Activated T-helper 1 cell treated with Interleukin-2 at 50 U/mL for 16 hours (primary cell): ENCODE data around the gene NUDCD3.

ENCODE experiments used
- DNase-seq: peaks from one replicate; pipeline ENCODE4 v3.0.0-alpha.2; 2020; ENCODE audit warnings: low read depth

NUDCD3 gene

DNA sequence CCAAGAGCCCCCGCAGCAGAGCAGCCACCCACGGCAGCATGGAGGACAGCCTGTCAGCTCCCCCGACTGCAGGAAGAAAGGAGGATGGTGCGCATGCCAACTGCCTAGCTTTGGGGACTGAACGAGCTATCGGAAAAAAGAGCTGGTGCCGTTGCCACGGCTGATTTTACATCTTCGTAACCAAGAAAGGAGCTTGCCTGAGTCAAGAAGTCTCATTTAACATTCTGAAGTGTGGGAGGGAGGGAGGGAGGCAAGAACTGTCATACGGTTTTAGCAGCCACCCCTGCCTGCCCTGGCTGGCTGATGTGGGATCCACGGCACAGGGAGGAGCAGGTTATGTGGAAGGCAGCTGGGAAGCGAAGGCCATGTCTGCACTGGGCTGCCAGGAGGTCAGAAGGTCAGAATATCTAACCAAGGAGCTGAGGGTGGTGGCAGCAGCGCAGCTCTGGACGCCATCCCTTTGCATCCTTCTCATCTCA is 90.4 kb downstream of the NUDCD3 start:
- no peak for DNase-seq

DNA sequence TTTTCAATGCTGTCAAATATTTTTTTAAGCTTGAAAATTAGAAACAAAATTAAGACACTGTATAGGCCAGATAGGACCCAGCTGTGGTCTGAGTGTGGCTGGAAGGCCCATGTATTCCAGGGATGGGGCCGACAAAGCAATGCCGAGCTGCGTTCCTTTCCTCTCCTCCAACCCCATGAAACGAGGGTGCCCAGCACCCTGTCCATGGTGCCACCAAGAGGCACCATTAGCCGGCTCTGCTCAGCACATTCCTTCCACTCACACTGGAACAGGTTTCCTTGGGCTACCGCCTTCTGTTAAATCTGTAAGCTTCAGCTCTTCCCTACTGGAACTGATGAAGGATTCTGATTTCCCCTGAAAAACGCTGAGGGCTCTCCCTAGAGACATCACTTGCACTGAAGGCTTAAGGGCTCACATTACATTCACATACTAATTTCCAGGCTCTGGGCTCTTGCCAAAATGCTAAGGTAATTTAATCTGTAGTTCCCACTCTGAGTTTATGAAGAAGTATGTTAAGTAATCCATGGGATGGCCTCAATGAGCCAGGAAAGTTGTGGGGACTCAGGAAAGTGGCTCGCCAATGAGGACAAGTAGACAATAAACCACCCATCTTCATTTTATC is 91.4 kb downstream of the NUDCD3 start:
- no peak for DNase-seq

DNA sequence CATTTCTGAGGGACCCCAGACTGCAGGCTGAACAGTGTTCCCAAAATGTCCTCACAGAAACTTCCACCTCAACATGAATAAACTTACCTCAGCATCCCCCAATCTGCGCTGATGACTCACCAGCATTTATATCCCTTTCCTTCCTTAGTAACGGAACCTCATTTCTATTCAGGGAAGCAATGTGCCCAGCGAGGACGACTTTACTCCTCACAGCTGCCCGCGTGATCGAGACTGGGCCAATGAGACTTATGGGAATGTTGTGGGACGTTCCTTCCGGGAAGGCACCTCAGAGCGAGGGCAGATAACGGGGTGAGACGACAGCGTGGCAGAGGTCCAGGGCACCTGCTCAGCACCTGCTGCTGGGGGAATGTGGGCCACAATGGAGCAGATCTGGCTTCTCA is 91.9 kb downstream of the NUDCD3 start:
- DNase-seq, result no peak

DNA sequence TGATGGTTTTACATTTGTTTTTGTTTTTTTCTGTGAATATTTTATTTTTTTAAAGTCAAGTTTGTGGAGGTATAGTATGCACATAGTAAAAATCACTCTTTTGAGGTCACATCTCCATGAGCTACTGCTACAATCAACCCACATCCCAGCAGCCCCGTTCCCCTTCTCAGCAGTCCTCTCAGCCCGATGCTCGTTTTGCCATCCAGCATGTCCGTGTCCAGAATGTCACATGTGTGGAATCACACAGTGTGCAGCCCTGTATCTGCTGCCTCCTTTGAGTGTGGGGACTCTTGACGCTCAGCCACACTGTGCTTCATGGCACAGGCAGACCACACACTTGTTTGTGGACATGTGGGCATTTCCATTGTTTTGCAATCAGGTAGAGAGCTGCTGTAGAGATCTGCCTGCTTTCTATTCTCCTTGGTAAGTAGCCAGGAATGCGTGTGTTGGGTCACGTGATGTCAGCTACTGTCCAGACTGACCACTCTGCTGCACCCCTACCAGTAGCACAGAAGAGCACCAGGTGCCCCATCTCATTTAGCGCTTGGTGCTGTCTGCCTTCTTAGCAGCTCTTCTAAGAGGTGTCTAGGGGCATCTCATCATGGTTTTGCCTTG is 93.4 kb downstream of the NUDCD3 start:
- no peak for DNase-seq

DNA sequence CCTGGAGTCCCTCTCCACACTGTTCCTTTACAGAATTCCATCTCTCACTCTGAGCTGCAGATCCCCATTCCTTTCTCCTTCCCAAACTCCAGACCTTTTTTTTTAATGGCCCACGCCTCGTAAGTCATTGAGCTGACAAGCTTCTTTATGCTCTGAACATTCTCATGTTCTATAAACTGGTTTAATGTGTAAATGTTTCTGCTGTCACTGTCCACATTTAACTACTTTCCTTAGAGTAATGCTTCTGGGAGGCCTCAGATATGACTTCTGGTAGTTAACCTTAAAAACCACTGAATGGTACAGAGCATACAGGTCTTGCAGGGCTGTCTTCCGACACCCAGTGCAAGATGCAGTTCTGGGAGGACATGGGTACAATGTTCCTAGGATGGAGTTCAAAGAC is 94.0 kb downstream of the NUDCD3 start:
- no peak for DNase-seq

DNA sequence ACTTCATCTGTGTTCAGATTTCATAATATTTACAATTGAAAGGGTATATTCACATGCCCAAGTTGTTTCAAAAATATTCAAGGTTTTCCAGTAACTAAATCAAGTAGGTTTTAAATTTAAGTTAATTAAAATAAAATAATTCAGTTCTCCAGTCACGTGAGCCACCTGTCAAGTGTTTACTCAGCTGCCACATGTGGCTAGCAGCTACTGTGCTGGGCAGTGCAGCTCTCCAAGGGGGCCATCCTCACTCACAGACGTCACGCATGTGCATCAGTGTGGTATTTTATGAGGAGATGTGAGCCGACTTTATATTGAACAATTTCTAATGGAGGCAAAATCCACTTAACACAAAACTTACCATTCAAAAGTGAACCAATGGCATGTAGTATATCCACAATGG is 95.4 kb downstream of the NUDCD3 start:
- DNase-seq, result no peak

DNA sequence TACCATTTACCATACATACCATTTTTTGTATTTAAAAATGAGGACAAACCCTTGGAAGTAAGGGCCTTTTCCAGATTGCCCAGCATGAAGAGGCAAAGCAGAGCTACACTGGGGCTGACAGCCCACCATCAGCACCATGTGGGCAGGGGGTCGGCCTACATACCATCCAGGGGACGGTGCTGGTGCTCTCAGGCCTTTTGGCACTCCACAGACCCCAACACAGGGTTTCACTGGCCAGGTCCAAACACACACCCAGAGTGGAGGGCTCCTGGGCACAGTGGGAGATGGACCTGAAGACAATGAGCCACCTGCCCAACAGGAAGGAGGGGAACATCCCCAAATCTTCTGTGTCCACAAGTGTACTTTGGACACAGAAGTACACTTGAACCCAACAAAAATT is 95.8 kb downstream of the NUDCD3 start:
- no peak for DNase-seq

DNA sequence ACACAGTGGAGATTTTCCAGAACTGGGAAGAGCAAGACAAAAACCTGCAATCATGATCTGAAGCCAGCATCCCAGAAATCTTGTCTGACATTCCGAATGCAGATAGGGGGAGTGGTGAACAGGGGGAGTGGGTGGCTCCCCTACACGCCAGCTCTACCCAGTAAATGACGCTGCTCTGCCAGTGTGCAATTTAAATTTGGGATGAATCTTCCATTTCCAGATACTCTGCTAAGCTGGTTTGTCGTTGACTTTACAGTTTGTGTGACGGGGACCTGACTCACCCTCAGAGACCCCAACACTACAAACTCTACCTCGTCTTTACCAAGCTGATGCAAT is 96.4 kb downstream of the NUDCD3 start:
- DNase-seq, result no peak

DNA sequence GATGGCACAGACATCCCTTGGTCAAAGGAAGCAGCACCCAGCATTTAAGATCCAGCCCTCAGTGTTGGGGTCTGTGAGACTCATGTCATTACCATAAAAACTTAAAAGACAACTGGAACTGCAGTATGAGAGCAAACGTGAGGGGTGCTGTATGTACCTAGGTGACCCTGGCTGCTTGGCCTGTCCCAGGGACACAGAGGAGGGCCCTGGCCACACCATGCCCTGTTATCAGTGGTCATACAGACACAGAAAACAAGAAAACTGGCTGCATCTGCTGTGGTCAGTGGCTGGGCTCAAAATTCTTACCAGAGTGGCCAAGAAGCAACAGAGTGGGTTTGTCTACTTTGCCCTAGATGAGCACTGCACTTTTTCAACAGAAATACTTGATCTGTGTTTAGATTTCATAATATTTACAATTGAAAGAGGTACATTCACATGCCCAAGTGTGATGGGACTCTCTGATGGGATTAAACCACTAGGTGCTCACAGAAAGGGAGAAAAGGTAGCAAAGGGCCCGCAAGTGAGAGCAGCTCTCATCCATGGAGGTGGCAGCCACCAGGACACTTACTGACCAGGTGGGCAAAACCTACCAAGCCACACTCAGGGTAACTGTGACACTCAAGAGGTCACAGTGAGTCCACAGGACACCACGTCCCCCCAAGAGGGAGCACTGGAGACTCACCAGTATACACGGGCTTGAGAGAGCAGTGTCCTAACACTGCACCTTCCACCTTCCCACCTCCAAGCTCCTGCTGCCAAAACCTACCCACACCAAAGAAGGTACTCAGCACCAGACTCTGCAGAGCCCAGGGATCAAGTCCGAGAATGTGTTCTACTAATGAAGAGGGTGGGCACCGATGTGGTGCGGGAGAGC is 97.0 kb downstream of the NUDCD3 start:
- no peak for DNase-seq

DNA sequence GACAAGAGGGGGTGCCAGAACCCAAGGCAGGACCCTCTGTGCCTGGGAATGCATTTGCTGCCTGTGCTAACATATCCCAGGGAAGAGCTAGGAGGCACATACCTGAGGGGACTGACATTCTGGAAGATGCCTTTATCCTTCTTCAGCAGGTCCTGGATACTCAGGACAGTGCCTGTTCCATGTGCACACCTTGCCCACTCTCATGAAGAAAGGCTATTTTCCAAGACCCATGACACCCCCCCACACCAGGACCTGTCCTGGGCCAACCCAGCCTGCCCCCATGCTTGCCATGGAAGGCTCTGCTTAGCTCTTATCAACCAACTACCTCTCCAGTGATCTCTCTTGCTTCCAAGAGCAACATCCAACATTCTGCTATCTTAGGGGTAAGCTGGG is 97.8 kb downstream of the NUDCD3 start:
- no peak for DNase-seq

DNA sequence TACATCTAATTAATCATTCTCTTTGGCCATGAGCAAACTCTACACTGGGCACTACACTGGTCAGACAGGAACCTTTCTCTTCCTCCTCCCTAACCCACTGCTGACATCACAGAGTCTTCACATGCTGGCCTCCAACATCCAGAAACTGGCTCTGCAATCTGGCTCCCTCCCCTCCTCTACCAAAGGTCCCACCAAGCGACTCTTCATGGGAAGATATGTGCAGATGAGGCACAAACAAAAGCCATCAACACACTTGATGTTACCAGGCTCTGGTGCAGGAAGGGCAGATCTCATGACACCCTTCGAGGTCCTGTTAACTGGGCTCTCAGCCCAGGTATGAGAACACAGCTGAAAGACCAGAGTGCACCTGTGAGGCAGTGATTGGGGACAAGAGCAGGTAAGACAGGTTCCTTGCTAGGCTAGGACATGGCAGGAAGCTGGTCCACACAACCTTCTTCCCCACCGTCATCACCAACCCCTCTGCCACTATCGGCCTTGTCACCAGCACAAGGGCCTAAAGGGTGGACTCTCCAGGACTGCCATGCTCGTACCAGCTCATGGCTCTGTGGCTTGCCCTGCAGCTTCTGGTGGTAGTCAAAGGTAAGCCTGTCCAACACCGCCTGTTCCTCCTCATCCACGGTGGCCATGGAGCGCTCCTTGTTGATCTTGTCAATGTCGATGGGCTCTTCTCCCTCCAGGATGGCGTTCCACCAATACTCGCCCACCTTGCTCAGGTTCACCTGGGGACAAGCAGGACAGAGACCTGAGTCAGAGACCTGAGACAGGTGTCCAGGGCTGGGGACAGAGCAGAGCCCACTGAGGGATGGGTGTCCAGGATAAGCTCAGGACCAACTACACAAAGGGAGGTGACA is 98.5 kb downstream of the NUDCD3 start:
- no peak for DNase-seq

DNA sequence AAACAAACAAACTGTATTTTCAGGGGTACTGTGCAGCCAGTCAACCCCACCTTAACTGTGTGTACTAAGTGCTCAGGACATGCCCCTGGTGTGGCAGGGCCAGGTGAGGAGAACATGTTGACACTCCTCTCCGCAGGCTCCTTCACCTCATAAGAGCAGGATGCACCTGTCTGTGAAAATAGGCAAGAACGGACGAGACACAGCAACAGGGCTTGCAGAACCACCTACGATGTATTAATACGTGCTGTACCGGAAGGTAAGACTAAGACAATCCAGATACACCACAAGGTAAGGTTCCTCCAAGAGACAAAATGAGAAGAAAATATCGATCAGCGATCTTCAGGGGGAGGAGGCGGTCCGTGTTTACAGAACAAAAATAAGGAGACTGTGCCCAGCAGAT is 99.3 kb downstream of the NUDCD3 start:
- DNase-seq, result no peak

DNA sequence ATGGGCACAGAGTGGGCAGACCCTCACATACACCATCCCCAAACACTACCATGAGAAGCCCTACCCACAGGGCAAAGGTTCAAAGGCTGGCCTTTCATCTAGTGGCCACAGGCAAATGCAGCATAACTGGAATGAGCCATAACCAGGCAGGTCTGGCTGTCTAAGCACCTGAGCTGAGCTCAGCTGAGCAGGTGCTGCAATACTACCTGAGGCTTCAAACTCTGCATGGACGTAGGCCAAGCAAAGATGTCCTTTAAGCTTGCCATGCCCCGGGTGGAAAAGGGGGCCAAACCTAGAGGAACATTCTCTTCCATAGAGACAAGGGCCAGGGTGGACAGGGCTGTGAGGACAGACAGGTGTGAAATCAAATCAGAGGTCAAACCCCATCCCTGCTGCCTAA is 99.8 kb downstream of the NUDCD3 start:
- no peak for DNase-seq

DNA sequence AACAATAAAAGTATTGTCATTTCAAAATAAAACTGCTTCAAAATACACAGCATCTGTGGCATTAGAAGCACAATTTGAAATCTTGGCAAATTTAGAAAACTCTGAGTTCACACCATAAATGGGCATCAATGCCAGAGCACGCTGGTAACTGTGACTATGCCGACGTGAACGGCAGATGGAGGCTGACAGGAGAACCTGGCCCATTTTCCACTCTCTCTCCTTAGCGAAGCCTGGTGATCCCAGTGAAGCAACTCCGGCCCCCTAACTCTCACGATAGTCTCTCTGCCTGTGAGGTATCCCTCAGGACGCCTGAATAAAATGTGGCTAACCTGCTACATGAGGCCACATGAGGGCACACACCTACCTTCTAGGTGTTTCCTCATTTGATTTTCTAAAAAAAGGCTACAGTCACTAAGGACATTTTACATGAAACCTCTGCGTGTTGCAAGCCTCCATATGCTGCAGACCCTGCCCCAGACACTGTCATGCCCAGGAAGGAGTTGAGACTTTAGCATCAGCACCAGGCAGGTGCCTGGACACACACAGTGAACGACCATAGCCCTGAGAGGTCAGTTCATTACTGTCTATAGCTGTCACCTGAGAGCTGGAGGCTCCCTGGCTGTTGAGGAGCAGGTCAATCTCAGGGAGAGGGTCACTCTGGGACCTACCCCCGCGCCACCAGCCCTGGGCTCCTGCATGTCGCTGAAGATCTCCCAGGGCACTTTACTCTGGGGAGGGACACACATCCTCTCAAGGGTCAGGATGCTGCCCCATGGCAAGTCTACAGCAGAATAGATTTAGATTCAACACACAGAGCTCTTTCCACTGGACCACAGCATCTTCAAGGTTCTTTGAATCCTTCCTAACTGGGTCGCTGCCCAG is 102.1 kb downstream of the NUDCD3 start:
- no peak for DNase-seq

DNA sequence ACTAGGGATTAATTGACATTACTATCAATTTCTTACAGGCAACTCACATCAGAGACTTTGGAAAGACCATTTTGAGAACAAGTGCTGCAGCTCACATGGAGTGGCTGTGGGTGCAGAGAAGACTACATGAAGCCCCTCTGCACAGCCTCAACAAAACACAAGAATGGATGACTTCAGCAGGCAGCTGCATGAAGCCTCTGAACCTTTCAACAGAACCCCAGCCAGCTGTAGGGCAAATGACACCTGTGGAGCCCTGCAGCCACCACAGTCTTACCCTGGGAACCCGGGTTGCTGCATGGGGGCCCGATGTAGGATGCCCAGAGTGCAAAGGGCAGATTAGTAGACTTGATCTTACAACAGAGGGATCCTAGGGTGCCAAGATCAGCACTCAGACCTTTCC is 103.1 kb downstream of the NUDCD3 start:
- DNase-seq, result no peak

DNA sequence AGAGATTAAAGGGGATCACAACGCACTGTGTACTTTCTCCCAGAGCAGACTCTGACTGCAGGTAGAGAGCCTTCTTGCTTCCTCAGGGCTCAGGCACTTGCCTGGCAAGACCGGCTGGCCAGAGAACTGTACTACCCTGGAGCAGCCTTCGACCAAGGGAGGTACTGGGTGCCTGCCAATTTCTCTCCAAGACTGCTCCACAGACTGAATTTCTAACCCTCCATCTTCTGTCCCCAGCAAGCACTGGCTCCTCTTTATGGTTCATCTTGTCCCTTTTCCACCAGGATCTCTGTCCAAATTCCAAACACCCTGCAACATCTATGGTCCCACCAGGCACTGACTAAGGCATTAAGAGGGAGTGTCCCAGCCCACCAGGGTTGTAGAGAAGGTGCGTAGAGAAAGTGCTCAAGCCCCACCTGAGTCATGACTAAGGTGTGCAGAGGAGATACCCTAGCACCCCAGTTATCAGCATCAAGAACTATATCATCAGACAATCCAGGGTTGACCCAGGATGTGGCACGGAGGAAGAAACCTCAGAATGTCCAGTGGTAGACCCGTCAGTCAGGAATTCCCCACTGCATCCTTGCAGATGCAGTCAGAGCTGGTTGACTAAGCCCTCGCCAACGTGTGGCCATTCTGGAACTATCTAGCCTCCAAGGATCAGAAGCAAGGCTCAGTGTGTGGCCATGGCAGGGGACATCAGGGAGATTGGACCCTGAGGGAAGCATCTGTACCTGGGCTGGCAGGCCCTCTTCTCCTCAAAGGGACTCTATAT is 104.1 kb downstream of the NUDCD3 start:
- no peak for DNase-seq

DNA sequence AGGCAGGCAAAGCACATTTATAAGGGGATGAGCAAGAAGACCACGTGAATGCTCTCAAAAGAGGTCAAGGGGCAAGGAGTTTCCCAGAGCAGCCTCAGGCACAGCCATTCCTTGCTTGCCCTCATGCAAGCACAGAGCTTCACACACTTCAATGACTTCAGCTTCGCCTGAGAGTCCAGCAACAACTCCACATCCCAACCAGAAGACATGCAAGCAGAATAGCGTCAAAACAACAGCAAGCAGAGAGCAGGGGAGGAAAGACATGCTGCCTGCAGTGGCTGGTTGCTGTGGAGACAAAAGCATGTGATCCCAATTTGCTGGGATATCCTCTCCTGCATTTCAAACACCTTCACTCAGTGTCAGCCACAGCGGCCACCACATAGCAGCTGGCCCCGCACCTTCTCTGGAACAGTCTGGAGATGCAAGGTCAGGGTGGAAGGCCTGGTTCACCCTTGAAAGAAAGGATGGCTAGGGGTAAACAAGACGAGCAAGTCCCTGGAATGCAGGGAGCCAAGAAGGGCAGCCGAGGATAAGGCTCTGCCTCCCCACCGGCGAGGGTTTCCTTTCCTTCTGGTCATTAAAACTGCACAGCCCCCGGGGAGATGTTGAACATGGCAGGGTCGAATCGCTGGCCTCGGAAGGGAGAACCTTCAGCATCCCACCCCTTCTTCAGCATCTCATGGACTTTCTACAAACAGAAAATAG is 104.9 kb downstream of the NUDCD3 start:
- no peak for DNase-seq

DNA sequence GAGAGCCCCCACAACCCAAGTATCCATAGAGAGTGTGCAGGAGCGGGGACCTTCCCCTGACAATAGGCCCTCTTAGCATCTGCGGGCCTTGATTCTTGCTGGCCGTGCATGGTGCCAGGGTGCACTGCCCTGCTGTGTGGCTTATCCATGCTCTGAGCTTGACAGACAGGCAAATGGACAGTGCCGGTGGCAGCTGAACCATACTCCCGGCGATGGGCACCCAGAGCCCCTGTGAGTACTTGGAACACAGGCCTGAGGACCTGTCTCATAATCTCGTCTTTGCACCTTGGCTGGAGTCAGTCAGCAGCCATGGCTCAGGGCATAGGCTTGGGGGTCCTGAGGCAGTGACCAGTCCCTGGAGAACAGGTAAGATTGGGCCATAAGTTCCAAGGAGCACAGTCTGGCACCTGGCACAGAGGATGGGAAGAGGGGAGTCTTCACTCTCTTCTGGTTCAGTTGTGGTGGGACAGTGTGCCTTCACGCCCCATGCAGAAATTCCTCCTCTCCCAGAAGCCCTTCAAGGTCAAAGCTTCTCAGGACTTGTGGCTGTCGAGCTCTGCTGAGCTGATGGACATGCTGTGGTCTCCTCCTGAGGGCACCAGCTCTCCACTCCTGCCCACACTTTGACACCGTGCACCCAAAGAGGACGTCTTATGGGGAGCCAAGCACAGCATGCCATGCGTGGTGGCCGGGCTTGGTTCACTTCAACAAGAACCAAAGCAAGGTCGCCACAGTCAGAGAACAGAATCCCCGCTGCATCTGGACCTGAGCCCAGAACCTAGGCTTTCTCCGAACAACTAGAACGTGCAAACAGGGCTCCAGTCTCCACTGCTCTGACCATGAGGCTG is 105.6 kb downstream of the NUDCD3 start:
- no peak for DNase-seq

DNA sequence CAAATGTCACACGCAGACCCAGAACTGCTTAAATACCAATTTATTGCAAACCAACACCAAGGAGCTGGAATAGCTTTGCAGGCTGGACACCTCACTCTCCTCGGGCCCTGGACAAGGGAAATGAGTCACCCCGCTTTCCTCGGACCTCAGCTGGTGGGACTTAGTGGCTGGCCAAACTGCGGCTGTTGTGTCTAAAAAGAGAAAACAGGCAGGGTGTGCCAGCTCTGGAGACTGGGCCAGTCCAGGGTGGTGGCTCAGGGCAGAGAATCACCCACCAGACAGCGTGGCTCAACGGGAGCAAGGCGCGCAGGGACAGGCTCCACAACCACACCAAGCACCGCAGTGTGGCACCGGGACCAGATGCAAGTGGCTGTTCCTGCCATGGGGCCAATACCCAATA is 106.9 kb downstream of the NUDCD3 start:
- no peak for DNase-seq
